K562 (cell line): ENCODE results near the gene STXBP4. TPM values are rescaled to one million over a fixed set of nuclear protein-coding genes. Genes with fewer than 3 reads are reported as not detected.

ENCODE experiments used
- ATAC-seq: fragments of 200-7000 bp; cut with Tn5 transposase; 3 replicates; pipeline ENCODE4 v1.9.1; 2020; ENCODE audit warnings: moderate library complexity
- BruUV-seq: library from RNA; stranded (reverse); fragments of 400-500 nt; replicated peaks from 2 replicates; lab custom pipeline; 2021; lab: Mats Ljungman, UMichigan
- CTCF ChIA-PET: fragments of 300-600 bp; formaldehyde crosslinking; extraction: SDS; loops from one replicate; lab custom pipeline; 2021; ENCODE audit warnings: low intra/inter-chr PET ratio; lab: Yijun Ruan, JAX
- POLR2A ChIA-PET: fragments of 300-600, 350-650 bp; sonication (Branson Sonifier 250); formaldehyde crosslinking; extraction: SDS; loops from one replicate; lab custom pipeline; 2021; ENCODE audit warnings: antibody characterized with exemption, inconsistent platforms; lab: Yijun Ruan, JAX
- DNase-seq, 4 experiments: peaks; one replicate each; pipeline versions ENCODE4 v3.0.0 to v3.0.0-alpha.2; 2011 to 2018; ENCODE audit warnings: low spot score in 3 of 4, mixed read lengths in 3 of 4; ENCODE audit errors: extremely low read depth in 1 of 4
- FAIRE-seq: peaks from 2 replicates; lab custom pipeline; 2011; peaks lifted over from hg19 to GRCh38; lab: Jason Lieb, UNC
- H2AFZ ChIP-seq: 2 replicates; pipeline ENCODE4 v1.6.0; 2011; ENCODE audit warnings: low read depth, low read length, control low read depth, inconsistent platforms
- H3K27ac ChIP-seq: fragments of 200-600 bp; 3 replicates; pipeline ENCODE4 v1.8.0; 2011; ENCODE audit warnings: low read depth, mild to moderate bottlenecking, control low read depth, inconsistent platforms, low read length, moderate library complexity, mixed read lengths; ENCODE audit errors: extremely low read depth
- H3K27me3 ChIP-seq, 2 experiments: fragments of 300-600 bp in 1 of 2; 2 replicates in 1 of 2; 3 replicates in 1 of 2; pipeline versions ENCODE4 v1.6.0 to v1.8.0; 2011; ENCODE audit warnings: inconsistent platforms in 2 of 2, low read length in 2 of 2, mild to moderate bottlenecking in 1 of 2, mixed read lengths in 1 of 2, moderate library complexity in 1 of 2; ENCODE audit not compliant: control insufficient read depth in 2 of 2, insufficient read depth in 2 of 2
- H3K36me3 ChIP-seq: fragments of 300-600 bp; 3 replicates; pipeline ENCODE4 v1.8.0; 2011; ENCODE audit warnings: mild to moderate bottlenecking, low read length, inconsistent platforms; ENCODE audit not compliant: control insufficient read depth, insufficient read depth
- H3K4me1 ChIP-seq, 2 experiments: fragments of 200-600 bp in 1 of 2; replicated peaks in 1 of 2; 2 replicates in 1 of 2; 3 replicates in 1 of 2; pipeline versions ENCODE4 v1.5.1 to v1.8.0; 2011; ENCODE audit warnings: inconsistent platforms in 2 of 2, low read length in 2 of 2, mild to moderate bottlenecking in 1 of 2, mixed read lengths in 1 of 2, moderate library complexity in 1 of 2; ENCODE audit not compliant: control insufficient read depth in 2 of 2, insufficient read depth in 2 of 2
- H3K4me2 ChIP-seq: 2 replicates; pipeline ENCODE4 v1.6.1; 2011; ENCODE audit warnings: low read length, control low read depth, inconsistent platforms, mixed read lengths; ENCODE audit not compliant: insufficient read depth
- H3K4me3 ChIP-seq: fragments of 200-600 bp; sonication (generic), shearing (Covaris generic); 2 replicates; pipeline ENCODE4 v1.5.1; 2016; ENCODE audit warnings: control low read depth, inconsistent platforms
- H3K79me2 ChIP-seq: fragments of 200-600 bp; 3 replicates; pipeline ENCODE4 v1.8.0; 2011; ENCODE audit warnings: low read length, inconsistent platforms; ENCODE audit not compliant: control insufficient read depth, insufficient read depth
- H3K9ac ChIP-seq, 2 experiments: 2 replicates each; pipeline versions ENCODE4 v1.6.0 to v1.6.1; 2011; ENCODE audit warnings: low read depth in 2 of 2, low read length in 2 of 2, control low read depth in 1 of 2, inconsistent platforms in 1 of 2, mild to moderate bottlenecking in 1 of 2, mixed read lengths in 1 of 2; ENCODE audit not compliant: insufficient read depth in 1 of 2
- H3K9me1 ChIP-seq: one replicate; pipeline ENCODE4 v1.6.0; 2011; ENCODE audit warnings: inconsistent platforms, mild to moderate bottlenecking, low read length, moderate library complexity; ENCODE audit not compliant: control insufficient read depth, insufficient read depth
- H3K9me3 ChIP-seq: replicated peaks from 2 replicates; pipeline ENCODE4 v1.5.1; 2011; ENCODE audit warnings: low read depth, low read length, inconsistent platforms; ENCODE audit not compliant: control insufficient read depth, insufficient read depth
- H4K20me1 ChIP-seq: replicated peaks from 2 replicates; pipeline ENCODE4 v1.6.1; 2011; ENCODE audit warnings: low read length, inconsistent platforms, mixed read lengths; ENCODE audit not compliant: control insufficient read depth, insufficient read depth
- CEBPB ChIP-seq: fragments of 450-650 bp; IDR thresholded peaks from 2 replicates; pipeline ENCODE4 v1.6.1; 2016; ENCODE audit warnings: missing genetic modification characterization, missing compliant biosample characterization
- FOXK2 ChIP-seq, 2 experiments: fragments of 450-650 bp; IDR thresholded peaks in 1 of 2; conservative IDR thresholded peaks in 1 of 2; 2 replicates each; pipeline ENCODE4 v1.6.1; 2016; ENCODE audit warnings: low read depth in 2 of 2, mild to moderate bottlenecking in 1 of 2
- FOXM1 ChIP-seq, 2 experiments: fragments of 450-650 bp in 1 of 2; sonication (generic) in 1 of 2; formaldehyde crosslinking in 1 of 2; IDR thresholded peaks; 2 replicates each; pipeline versions ENCODE4 v1.6.1 to v1.9.0; 2017 to 2022; ENCODE audit warnings: low read depth in 2 of 2, mild to moderate bottlenecking in 2 of 2, missing genetic modification reagents in 1 of 2, moderate library complexity in 1 of 2
- GATAD2A ChIP-seq: fragments of 450-650 bp; IDR thresholded peaks from 2 replicates; pipeline ENCODE4 v1.6.1; 2017
- KDM1A ChIP-seq, 2 experiments: fragments of 450-650 bp; IDR thresholded peaks; 2 replicates each; pipeline ENCODE4 v1.6.1; 2016; ENCODE audit warnings: mild to moderate bottlenecking in 2 of 2
- NFXL1 ChIP-seq: fragments of 450-650 bp; formaldehyde crosslinking; IDR thresholded peaks from 2 replicates; pipeline ENCODE4 v1.4.0; 2021; ENCODE audit warnings: mild to moderate bottlenecking
- SMARCE1 ChIP-seq: fragments of 450-650 bp; IDR thresholded peaks from 2 replicates; pipeline ENCODE4 v1.7.1; 2016; ENCODE audit warnings: mild to moderate bottlenecking
- ZNF274 ChIP-seq: IDR thresholded peaks from 2 replicates; pipeline ENCODE4 v1.6.1; 2011; ENCODE audit warnings: low read depth, mild to moderate bottlenecking, low read length, moderate library complexity, borderline replicate concordance
- ZNF592 ChIP-seq: fragments of 450-650 bp; IDR thresholded peaks from 2 replicates; pipeline ENCODE4 v1.6.1; 2017; ENCODE audit warnings: antibody characterized with exemption, mild to moderate bottlenecking
- ZNF644 ChIP-seq: fragments of 200-800 bp; sonication (Bioruptor generic); IDR thresholded peaks from 2 replicates; pipeline ENCODE4 v1.6.1; 2016; ENCODE audit warnings: low read depth, missing genetic modification characterization, missing compliant biosample characterization
- WGBS: fragments of 100-300 bp; shearing (Covaris generic); methylation state at CpG from one replicate; pipeline ENCODE4 v1.1.6; 2016; ENCODE audit warnings: low coverage, mixed read lengths; ENCODE audit not compliant: insufficient coverage; ENCODE audit errors: missing lambda C conversion rate; 5-methylcytosine and 5-hydroxymethylcytosine counted together
- in situ Hi-C: fragments of 300-500 bp; cut with MboI; formaldehyde crosslinking; loops from 4 replicates; pipeline ENCODE4 v1.15.0; 2018; ENCODE audit warnings: inconsistent platforms, mixed read lengths
- intact Hi-C: fragments of 100-400 bp; cut with micrococcal nuclease; formaldehyde crosslinking; loops from 2 replicates; pipeline ENCODE4 v1.14.2; 2022
- polyA plus RNA-seq, 8 experiments: library from polyadenylated mRNA; depleted of rRNA in 4 of 8; stranded (reverse) in 5 of 8; unstranded in 3 of 8; fragments of >200 nt; fragmentation: Nextera tagmentation in 2 of 8; fragmentation: Illumina TruSeq in 1 of 8; extraction: Ambion mirVana in 2 of 8; extraction: Trizol in 1 of 8; gene quantifications; 2 replicates each; pipeline versions ENCODE4 v1.2.1 to v1.2.3, GENCODE V29; 2011 to 2014; ENCODE audit warnings: inconsistent platforms in 1 of 8, missing spikeins in 1 of 8
- total RNA-seq, 7 experiments: library from RNA; depleted of rRNA in 6 of 7; stranded (reverse); fragments of >200 nt in 6 of 7; fragmentation: Illumina TruSeq in 2 of 7; extraction: Trizol in 2 of 7; gene quantifications; 2 replicates each; pipeline versions ENCODE4 v1.2.1 to v1.2.3, GENCODE V29; 2011 to 2021; ENCODE audit warnings: low replicate concordance in 1 of 7

The STXBP4 gene
- total and polyA plus RNA-seq, 9 of the 15 experiments (the other 6 are each of a cell fraction or from before 2014, with no cell fraction given), result 11.6 to 23.2 (median 18.5) TPM

GRCh38 chr17:55081559-55081958, 113.0 kb downstream of the STXBP4 start:
- FAIRE-seq, result no peak

GRCh38 chr17:55086635-55087058, 118.1 kb downstream of the STXBP4 start:
- in situ Hi-C loops, result no loop called here
- Histone ChIP-seq H3K4me3 (no peak overlapping the region), H3K36me3 (peaks cover 7% of the 10 kb centered on the region), H3K27ac (peak overlapping the region; percentile 75), H3K9ac (peak overlapping the region in 1 of 2 experiments; percentile 36; a peak in 2 of 4 replicates), H3K4me1 (peaks cover 0 to 21% of the 10 kb centered on the region in 2 experiments; a peak in 3 of 5 replicates), H3K9me3 (no peaks in the 10 kb centered on the region), H3K27me3 (no peaks in the 10 kb centered on the region), H3K79me2 (no peaks in the 10 kb centered on the region), H2AFZ (peak overlapping the region; percentile 67), H3K4me2 (peak overlapping the region; percentile 45), H4K20me1 (no peaks in the 10 kb centered on the region), H3K9me1 (no peaks in the 10 kb centered on the region)
- BruUV-seq, result no TSS peak
- intact Hi-C loops, result no loop called here
- ChIA-PET CTCF (no interaction called here), POLR2A (no interaction called here)
- peak in 3 of 4 experiments; percentile 10 to 73 (median 14) for DNase-seq
- WGBS, result 0% methylated on average over 2 of the region's 2 CpGs
- peak; percentile 79 for FAIRE-seq
- ATAC-seq, result peak; percentile 90
- peak in 1 of 2 experiments; percentile 78 for TF ChIP-seq FOXK2 (conservative IDR thresholded peaks at IDR 0.05 in 1 of 2, IDR thresholded peaks at IDR 0.05 in 1 of 2; ENCODE audit: low read depth in 2 of 2)
- no peak for TF ChIP-seq ZNF274
- TF ChIP-seq ZNF592, result 0 out of 2 replicates have a peak, but pooled peaks have one; percentile 56
- TF ChIP-seq CEBPB (tag), result peak; percentile 55
- peak; percentile 86; the same call in 1 of the 2 replicates for TF ChIP-seq GATAD2A
- TF ChIP-seq KDM1A (IDR thresholded peaks at IDR 0.05), result peak; percentile 16 to 43; a peak in 2 of 4 replicates
- peak; percentile 10; the same call in 1 of the 2 replicates for TF ChIP-seq FOXM1 (IDR thresholded peaks at IDR 0.05; ENCODE audit: low read depth)
- no peak for TF ChIP-seq FOXM1 (CRISPR knock-in tag; IDR thresholded peaks at IDR 0.05; ENCODE audit: low read depth)
- peak; percentile 83 for TF ChIP-seq SMARCE1
- TF ChIP-seq ZNF644, result no peak

More at GRCh38 chr17:55081559-55081958, 113.0 kb downstream of the STXBP4 start:
- in situ Hi-C loops, result no loop called here
- peaks cover 19% of the 10 kb centered on the region for H3K36me3 ChIP-seq
- H4K20me1 ChIP-seq, result no peaks in the 10 kb centered on the region
- H3K4me3 ChIP-seq, result no peak overlapping the region
- peaks cover 0 to 2% of the 10 kb centered on the region in 2 experiments; a peak in 2 of 5 replicates for H3K4me1 ChIP-seq
- no peaks in the 10 kb centered on the region for H3K27me3 ChIP-seq
- no TSS peak for BruUV-seq
- H3K9me1 ChIP-seq, result no peaks in the 10 kb centered on the region
- H3K9ac ChIP-seq, result no peak overlapping the region
- POLR2A ChIA-PET, result no interaction called here
- intact Hi-C loops, result no loop called here
- WGBS, result 50% methylated on average over 1 of the region's 1 CpG
- H2AFZ ChIP-seq, result no peak overlapping the region
- H3K79me2 ChIP-seq, result no peaks in the 10 kb centered on the region
- no peak for ATAC-seq
- CTCF ChIA-PET, result no interaction called here
- no peak for TF ChIP-seq NFXL1 (CRISPR knock-in tag)
- no peak for DNase-seq
- H3K27ac ChIP-seq, result no peak overlapping the region
- no peaks in the 10 kb centered on the region for H3K9me3 ChIP-seq
- no peak overlapping the region for H3K4me2 ChIP-seq
